Erythroblast (primary cell): ENCODE data around the gene NACAD.
A peak's percentile ranks its signal among the peaks of the same experiment; 100 is the strongest.

Source experiments
- GATA1 ChIP-seq: IDR thresholded peaks from 2 replicates; pipeline ENCODE4 v1.6.1; 2011; ENCODE audit warnings: low read depth, mild to moderate bottlenecking, control low read depth, low read length, moderate library complexity
- POLR2A ChIP-seq: IDR thresholded peaks from 2 replicates; pipeline ENCODE4 v1.6.1; 2011; ENCODE audit warnings: mild to moderate bottlenecking, low read length

DNA sequence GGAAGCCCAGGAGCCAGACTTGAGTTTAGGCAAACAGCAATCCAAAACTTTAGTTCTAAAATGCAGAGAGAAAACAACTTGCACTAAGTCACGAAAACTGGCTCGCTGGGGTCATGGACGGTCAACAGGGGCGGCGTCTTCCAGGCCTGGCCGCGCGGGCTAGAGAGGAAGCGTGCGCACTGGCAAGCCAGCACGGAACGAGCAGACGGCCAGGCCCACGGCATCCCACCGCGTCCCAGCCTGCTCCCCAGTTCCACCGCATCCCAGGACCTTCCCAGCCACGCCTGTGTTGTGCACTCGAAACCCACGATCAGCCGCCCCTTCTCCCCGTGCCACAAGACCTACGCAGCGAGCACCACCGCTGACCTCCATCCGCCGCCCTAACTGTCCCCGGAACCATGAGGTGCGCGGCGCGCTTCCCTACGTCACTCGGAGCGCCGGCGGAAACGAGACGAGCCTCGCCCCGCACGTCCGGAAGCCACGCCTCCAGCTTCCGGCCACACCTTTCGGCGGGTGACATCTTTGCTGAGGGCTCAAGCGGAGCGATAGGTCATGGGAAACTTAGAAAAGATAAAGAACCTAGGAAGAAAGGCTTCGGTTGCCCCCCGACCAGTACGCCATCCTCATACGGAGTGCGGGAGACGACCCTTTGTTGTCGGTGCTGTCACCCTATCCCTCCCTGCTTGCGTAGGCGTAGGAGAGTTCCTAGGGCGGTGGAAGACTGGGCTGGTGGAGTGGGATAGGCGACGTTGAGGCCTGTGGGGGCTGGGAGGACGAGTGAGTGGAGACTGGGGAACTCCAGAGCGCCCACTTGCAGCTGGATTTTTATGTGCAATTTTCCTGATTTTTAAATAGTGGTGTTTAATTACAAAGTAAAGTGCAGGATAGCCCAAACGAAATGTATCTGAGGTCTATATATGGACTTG, 22.8 kb upstream of the NACAD start, which contains the start of gene TBRG4:
- TF ChIP-seq POLR2A, result peak; percentile 99
- no peak for TF ChIP-seq GATA1
